Kidney epithelial cell (primary cell): ENCODE measurements around the gene CDC20. TPM values are rescaled to one million over a fixed set of nuclear protein-coding genes. Genes with fewer than 3 reads are reported as not detected.

ENCODE experiments used
- DNase-seq: peaks from one replicate; pipeline ENCODE4 v3.0.0-alpha.2; 2010; ENCODE audit warnings: low read depth
- H3K27me3 ChIP-seq: 2 replicates; pipeline ENCODE4 v1.6.0; 2011; ENCODE audit warnings: low read length; ENCODE audit not compliant: control insufficient read depth, insufficient read depth
- H3K36me3 ChIP-seq: 2 replicates; pipeline ENCODE4 v1.5.1; 2011; ENCODE audit warnings: low read length; ENCODE audit not compliant: control insufficient read depth, insufficient read depth
- H3K4me3 ChIP-seq: 2 replicates; pipeline ENCODE4 v1.5.1; 2011; ENCODE audit warnings: low read depth, mild to moderate bottlenecking, control low read depth, low read length
- CTCF ChIP-seq: IDR thresholded peaks from 2 replicates; pipeline ENCODE4 v1.5.1; 2011; ENCODE audit warnings: mild to moderate bottlenecking, moderate library complexity, low read length, control low read depth, inconsistent platforms; ENCODE audit not compliant: insufficient read depth, poor library complexity, severe bottlenecking
- total RNA-seq: library from RNA; depleted of rRNA; stranded (reverse); fragments of >200 nt; gene quantifications from 2 replicates; pipeline ENCODE4 v1.2.3, GENCODE V29; 2015

The CDC20 gene
- total RNA-seq, 1 donor from 2014 or later, result 16.2 TPM

GRCh38 chr1:43354471-43354870 is 4.3 kb upstream of the CDC20 start:
- Histone ChIP-seq H3K4me3 (no peak overlapping the region), H3K27me3 (no peaks in the 10 kb centered on the region), H3K36me3 (no peaks in the 10 kb centered on the region)
- no peak for TF ChIP-seq CTCF
- no peak for DNase-seq

GRCh38 chr1:43354936-43355335 is 3.8 kb upstream of the CDC20 start:
- no peak for DNase-seq
- no peaks in the 10 kb centered on the region for H3K36me3 ChIP-seq
- H3K4me3 ChIP-seq, result no peak overlapping the region
- H3K27me3 ChIP-seq, result no peaks in the 10 kb centered on the region
- no peak for TF ChIP-seq CTCF

- no peak for DNase-seq
- no peak for TF ChIP-seq CTCF
- no peaks in the 10 kb centered on the region for H3K36me3 ChIP-seq
Observed at GRCh38 chr1:43357251-43357650, 1.5 kb upstream of the CDC20 start.

GRCh38 chr1:43358121-43358745 is 548 bp upstream of the CDC20 start:
- Histone ChIP-seq H3K36me3 (no peaks in the 10 kb centered on the region), H3K4me3 (peak overlapping the region; percentile 64), H3K27me3 (no peaks in the 10 kb centered on the region)
- DNase-seq, result no peak
- TF ChIP-seq CTCF, result peak; percentile 69

More at GRCh38 chr1:43357251-43357650, 1.5 kb upstream of the CDC20 start:
- Histone ChIP-seq H3K4me3 (no peak overlapping the region), H3K27me3 (no peaks in the 10 kb centered on the region)

- DNase-seq, result no peak
- no peaks in the 10 kb centered on the region for H3K36me3 ChIP-seq
- H3K4me3 ChIP-seq, result peak overlapping the region; percentile 60
- TF ChIP-seq CTCF, result no peak
- no peaks in the 10 kb centered on the region for H3K27me3 ChIP-seq
Observed at GRCh38 chr1:43359696-43360095, 915 bp downstream of the CDC20 start.

GRCh38 chr1:43360616-43361015 is 1.8 kb downstream of the CDC20 start:
- no peak for DNase-seq
- H3K27me3 ChIP-seq, result no peaks in the 10 kb centered on the region
- H3K36me3 ChIP-seq, result no peaks in the 10 kb centered on the region
- TF ChIP-seq CTCF, result no peak
- peak overlapping the region; percentile 60 for H3K4me3 ChIP-seq
